Activated T-helper 9 cell treated with anti-CD3 and anti-CD28 coated beads, Interleukin-2, amount 50 U/mL, for 16 hours (primary cell): Measurements from ENCODE around the gene PNPLA3.

Source experiments
- DNase-seq: peaks from one replicate; pipeline ENCODE4 v3.0.0-alpha.2; 2020; ENCODE audit warnings: low read depth

The PNPLA3 gene

GRCh38 chr22:43994006-43994405 lies 70.4 kb downstream of the PNPLA3 start:
- DNase-seq, result no peak

GRCh38 chr22:43994416-43994815 lies 70.8 kb downstream of the PNPLA3 start:
- DNase-seq, result no peak

- DNase-seq, result no peak
These were observed 71.6 kb downstream of the PNPLA3 start for GRCh38 chr22:43995057-43995685.

GRCh38 chr22:43995798-43996169 lies 72.2 kb downstream of the PNPLA3 start:
- DNase-seq, result no peak

- DNase-seq, result peak; percentile 58
These were observed 72.8 kb downstream of the PNPLA3 start for GRCh38 chr22:43996170-43996980.

GRCh38 chr22:43996981-43997265 lies 73.3 kb downstream of the PNPLA3 start:
- DNase-seq, result no peak
